NCI-H1417 treated with DMSO at 0.1 percent for 48 hours (cell line): ENCODE results near the gene STMN3.
"Not testable (repeated sequence)": the region's sequence is repeated elsewhere in the genome, so short reads cannot be mapped to it uniquely, and the experiment has no call there.

Experiments
- DNase-seq: peaks from one replicate; lab custom pipeline; 2025; lab: John Stamatoyannopoulos, UW

The STMN3 gene

GRCh38 chr20:63657260-63657936 is 4.2 kb upstream of the STMN3 start:
- no peak for DNase-seq

DNA sequence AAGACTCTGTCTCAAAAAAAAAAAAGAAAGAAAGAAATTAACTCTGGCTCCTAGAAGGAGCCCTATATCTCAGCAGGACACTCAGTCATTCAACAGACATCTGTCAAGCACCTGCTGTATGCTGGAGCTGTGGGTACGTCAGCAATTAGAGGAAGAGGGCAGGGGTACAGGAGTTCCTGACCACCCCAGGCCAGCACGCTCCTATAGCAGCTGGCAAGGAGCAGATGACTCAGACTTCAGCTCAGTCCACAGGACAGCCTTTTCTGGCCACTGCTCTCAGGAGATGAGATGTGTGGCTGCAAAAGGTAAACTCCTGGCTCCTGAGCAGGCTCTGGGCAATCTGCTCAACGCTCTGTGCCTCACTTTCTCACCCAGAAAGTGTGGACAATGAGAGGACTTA is 3.2 kb upstream of the STMN3 start:
- DNase-seq = no peak

DNA sequence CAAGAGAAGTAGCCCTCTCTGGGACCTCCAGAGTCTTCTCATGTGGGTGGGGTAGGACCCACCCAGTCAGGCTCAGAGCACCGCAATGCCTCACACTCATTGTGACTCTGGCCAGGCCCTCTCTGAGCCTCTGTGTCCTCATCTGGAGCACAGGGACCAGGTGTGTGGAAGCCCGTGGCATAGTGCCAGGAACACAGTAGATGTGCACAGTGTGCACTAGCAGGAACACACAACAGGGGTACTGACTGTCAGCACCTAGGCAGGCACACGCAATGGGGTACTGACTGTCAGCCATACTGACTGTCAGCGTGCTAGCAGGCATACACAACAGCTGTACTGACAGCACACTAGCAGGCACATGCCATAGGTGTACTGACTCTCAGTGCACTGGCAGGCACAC is 2.0 kb upstream of the STMN3 start:
- no peak for DNase-seq

DNA sequence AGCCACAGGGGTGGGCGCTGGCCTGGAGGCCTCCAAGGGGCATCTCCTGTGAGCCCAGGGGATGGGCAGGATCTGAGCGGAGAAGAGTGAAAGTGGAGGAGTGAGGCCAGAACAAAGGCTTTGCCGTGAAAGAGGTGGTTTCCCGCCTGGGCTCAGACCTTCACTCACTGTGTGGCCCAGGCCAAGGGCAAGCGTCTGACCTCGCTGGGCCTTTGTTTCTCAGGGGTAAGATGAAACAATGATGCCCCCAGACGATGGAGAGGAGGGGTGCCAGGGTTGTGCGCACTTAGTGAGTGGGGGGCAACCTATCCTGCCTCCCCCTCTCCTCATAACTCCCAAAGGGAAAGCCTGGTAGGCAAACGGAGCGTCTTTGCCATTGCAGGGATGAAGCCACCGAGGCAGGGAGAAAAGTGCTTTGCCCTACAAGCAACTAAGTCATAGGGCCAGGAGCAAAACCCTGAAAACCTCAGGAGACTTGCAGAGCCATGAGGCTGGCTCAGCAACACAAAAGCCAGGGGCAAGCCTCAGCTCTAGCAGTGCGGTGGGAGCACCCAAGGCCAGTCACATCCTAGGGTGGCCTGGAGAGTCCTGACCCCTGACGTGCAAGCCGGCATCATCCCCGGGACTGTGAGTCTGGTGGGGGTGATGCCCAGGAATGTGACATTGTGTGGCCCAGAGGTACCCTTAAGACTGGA is 897 bp upstream of the STMN3 start:
- no peak for DNase-seq

GRCh38 chr20:63652192-63652980 is 838 bp downstream of the STMN3 start:
- no peak for DNase-seq

- no peak for DNase-seq
Measured at GRCh38 chr20:63651942-63652191, 1.4 kb downstream of the STMN3 start.

GRCh38 chr20:63650486-63650885 is 2.7 kb downstream of the STMN3 start:
- not testable (repeated sequence) for DNase-seq

- no peak for DNase-seq
Measured at GRCh38 chr20:63648895-63649589, 4.2 kb downstream of the STMN3 start.

DNA sequence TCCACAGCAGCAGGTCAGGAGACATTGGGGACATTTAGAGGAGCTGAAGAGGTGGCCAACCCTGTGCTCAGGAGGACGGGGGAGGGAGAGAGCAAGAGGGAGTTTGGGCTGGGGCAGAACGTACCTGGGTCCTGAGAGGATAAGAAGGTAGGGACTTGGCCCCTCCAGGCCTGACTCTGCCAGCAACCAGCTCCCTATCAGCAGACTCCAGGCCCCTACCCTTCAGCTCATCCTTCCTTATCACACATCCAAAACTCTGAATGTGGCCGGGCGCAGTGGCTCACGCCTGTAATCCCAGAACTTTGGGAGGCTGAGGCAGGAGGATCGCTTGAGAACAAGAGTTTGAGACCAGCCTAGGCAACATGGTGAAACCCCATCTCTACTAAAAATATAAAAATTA is 5.0 kb downstream of the STMN3 start:
- DNase-seq = no peak

DNA sequence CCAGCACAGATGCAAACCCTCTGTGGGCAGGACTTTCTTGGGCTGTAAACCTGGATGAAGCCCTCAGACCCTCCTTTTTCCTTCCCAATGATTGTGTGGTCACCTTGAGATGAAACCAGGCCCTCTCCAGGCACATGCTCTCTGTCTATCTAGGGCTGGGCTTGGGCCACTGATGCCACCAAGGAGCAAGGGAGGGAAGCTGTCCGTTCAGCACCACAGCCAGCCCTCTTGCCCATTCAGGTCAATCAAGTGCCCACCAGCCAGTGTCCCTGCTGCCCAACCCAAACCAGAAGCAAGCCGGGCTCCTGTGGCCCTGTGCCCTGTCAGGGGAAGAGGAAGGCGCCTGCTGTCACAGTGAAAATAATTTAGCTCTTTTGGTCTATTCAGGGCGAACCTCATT is 8.0 kb downstream of the STMN3 start:
- DNase-seq = no peak

- DNase-seq = no peak
Measured at GRCh38 chr20:63643946-63644345, 9.3 kb downstream of the STMN3 start.

GRCh38 chr20:63643499-63643898 is 9.7 kb downstream of the STMN3 start:
- DNase-seq = no peak

GRCh38 chr20:63642527-63643247 is 10.5 kb downstream of the STMN3 start:
- no peak for DNase-seq

- peak; percentile 82 for DNase-seq
Measured at GRCh38 chr20:63641792-63642523, 11.3 kb downstream of the STMN3 start.

DNA sequence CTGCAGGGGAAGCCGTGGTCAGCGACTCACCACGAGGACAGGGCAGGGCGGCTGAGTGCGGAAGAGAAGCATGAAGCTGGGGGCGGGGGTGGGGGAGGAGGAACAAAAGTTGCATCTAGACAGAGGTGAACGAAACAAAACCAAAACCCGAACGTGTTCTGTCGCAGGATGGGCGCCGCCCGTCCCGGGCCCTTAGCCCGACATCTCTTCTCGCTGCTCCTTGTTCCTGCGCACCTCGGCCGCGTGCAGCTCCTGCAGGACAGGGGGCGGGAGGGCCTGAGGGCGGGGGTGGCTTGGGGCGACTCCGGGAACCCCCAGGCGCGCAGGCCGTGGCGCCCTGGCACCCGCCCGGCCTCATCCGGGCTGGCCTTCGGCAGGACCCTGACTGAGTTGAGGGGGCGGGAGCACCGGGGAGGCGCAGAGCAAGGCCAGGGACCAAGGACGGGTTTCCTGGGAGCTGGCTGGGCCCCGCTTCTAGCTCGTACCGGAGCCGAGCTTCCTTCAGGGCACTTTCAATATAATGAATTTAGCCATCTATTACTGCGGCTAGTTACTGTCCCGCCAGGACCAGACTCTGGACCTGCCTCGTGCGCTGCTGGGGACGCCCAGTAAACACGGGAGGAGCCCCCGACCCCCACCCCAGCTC is 12.0 kb downstream of the STMN3 start:
- DNase-seq = no peak

DNA sequence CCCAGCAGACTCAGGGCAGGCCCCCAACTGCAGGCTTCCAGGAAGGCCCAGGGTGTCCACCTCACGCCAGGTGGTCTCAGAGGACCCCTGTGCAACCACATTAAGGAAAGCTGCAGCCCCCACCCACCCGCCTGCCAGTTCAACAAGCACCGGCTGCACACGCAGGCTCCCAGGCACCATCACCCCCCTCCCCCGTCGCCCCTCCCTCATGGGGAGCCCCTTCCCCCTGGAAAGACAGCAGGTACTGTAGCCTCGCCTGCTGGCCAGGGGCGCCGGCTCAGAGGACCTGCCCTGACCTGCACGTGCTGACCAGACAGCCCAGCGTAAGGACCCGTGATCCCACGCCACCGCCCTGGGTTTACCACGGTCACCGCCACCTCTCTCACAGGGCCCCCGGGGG is 12.5 kb downstream of the STMN3 start:
- not testable (repeated sequence) for DNase-seq

GRCh38 chr20:63640086-63640485 is 13.1 kb downstream of the STMN3 start:
- DNase-seq = no peak

- no peak for DNase-seq
Measured at GRCh38 chr20:63639093-63639975, 13.9 kb downstream of the STMN3 start.

- DNase-seq = no peak
Measured at GRCh38 chr20:63636752-63637628, 16.2 kb downstream of the STMN3 start.
